OCI-LY7 (cell line): ENCODE results near the gene GSN. TPM values are rescaled to one million over a fixed set of nuclear protein-coding genes. Genes with fewer than 3 reads are reported as not detected.

Experiments used
- BruUV-seq: library from RNA; stranded (reverse); fragments of 400-500 nt; replicated peaks from 2 replicates; lab custom pipeline; 2021; lab: Mats Ljungman, UMichigan
- CTCF ChIA-PET: fragments of 300-600 bp; sonication (Branson Sonifier 250); formaldehyde crosslinking; loops from one replicate; lab custom pipeline; 2022; ENCODE audit warnings: antibody characterized with exemption; ENCODE audit not compliant: unreplicated experiment; lab: Charles Lee
- POLR2A ChIA-PET: fragments of 300-600 bp; sonication (Branson Sonifier 250); formaldehyde crosslinking; loops from one replicate; lab custom pipeline; 2022; ENCODE audit warnings: antibody characterized with exemption; lab: Charles Lee
- DNase-seq: peaks from one replicate; pipeline ENCODE4 v3.0.0-alpha.2; 2015; ENCODE audit warnings: low spot score
- H2AFZ ChIP-seq: fragments of 200-600 bp; sonication (generic), shearing (Covaris generic); 2 replicates; pipeline ENCODE4 v1.6.1; 2014; ENCODE audit warnings: mild to moderate bottlenecking, antibody characterized with exemption, low read length, moderate library complexity
- H3K27ac ChIP-seq: fragments of 200-600 bp; sonication (generic); 2 replicates; pipeline ENCODE4 v1.5.1; 2014; ENCODE audit warnings: mixed run types, low read depth, mild to moderate bottlenecking, moderate library complexity, low read length, inconsistent platforms; ENCODE audit not compliant: poor library complexity, severe bottlenecking
- H3K36me3 ChIP-seq: fragments of 200-600 bp; sonication (generic); 2 replicates; pipeline ENCODE4 v1.6.1; 2014; ENCODE audit warnings: mild to moderate bottlenecking, antibody characterized with exemption, low read length, moderate library complexity, mixed read lengths; ENCODE audit not compliant: insufficient read depth
- H3K4me1 ChIP-seq: fragments of 200-600 bp; sonication (generic); 2 replicates; pipeline ENCODE4 v1.5.1; 2014; ENCODE audit warnings: mild to moderate bottlenecking, low read length; ENCODE audit not compliant: insufficient read depth, poor library complexity, severe bottlenecking
- H3K4me2 ChIP-seq: fragments of 200-600 bp; sonication (generic); 2 replicates; pipeline ENCODE4 v1.6.1; 2014; ENCODE audit warnings: mild to moderate bottlenecking, low read length
- H3K4me3 ChIP-seq: fragments of 200-600 bp; sonication (generic); 2 replicates; pipeline ENCODE4 v1.5.1; 2014; ENCODE audit warnings: mild to moderate bottlenecking, low read depth, low read length; ENCODE audit not compliant: poor library complexity, severe bottlenecking
- H3K79me2 ChIP-seq: fragments of 200-600 bp; sonication (generic); 2 replicates; pipeline ENCODE4 v1.6.1; 2016; ENCODE audit warnings: low read depth, mild to moderate bottlenecking, low read length, moderate library complexity, mixed read lengths; ENCODE audit not compliant: insufficient read depth
- H3K9me2 ChIP-seq: fragments of 200-600 bp; sonication (generic); 2 replicates; pipeline ENCODE4 v1.6.1; 2016; ENCODE audit warnings: mild to moderate bottlenecking, low read length, mixed read lengths; ENCODE audit not compliant: insufficient read depth
- H3K9me3 ChIP-seq: fragments of 200-600 bp; sonication (generic); 2 replicates; pipeline ENCODE4 v1.6.1; 2014; ENCODE audit warnings: mild to moderate bottlenecking, mixed run types, low read length, mixed read lengths
- H4K20me1 ChIP-seq: fragments of 200-600 bp; sonication (generic); 2 replicates; pipeline ENCODE4 v1.6.1; 2014; ENCODE audit warnings: mild to moderate bottlenecking, antibody characterized with exemption, low read length, moderate library complexity, mixed read lengths; ENCODE audit not compliant: insufficient read depth
- EZH2phosphoT487 ChIP-seq: fragments of 200-600 bp; sonication (generic); IDR thresholded peaks from 2 replicates; pipeline ENCODE4 v1.6.1; 2018; ENCODE audit warnings: low read depth, borderline replicate concordance, mild to moderate bottlenecking, mixed run types, antibody characterized with exemption, low read length, moderate library complexity, mixed read lengths
- intact Hi-C: fragments of 100-400 bp; cut with micrococcal nuclease; formaldehyde crosslinking; loops from one replicate; pipeline ENCODE4 v1.10.0; 2022; ENCODE audit not compliant: unreplicated experiment
- total RNA-seq, 2 experiments: library from RNA; depleted of rRNA in 1 of 2; stranded (reverse); fragments of >200 nt in 1 of 2; shearing (Covaris generic) in 1 of 2; gene quantifications; 2 replicates each; pipeline ENCODE4 v1.2.3, GENCODE V29; 2014 to 2022
- TF ChIP-seq, protein P1 (sequence below): fragments of 200-600 bp; sonication (generic); conservative IDR thresholded peaks from 2 replicates; pipeline ENCODE4 v1.5.1; 2014; ENCODE audit warnings: mild to moderate bottlenecking, antibody characterized with exemption, low read length, moderate library complexity, mixed read lengths

GSN gene
- total RNA-seq, 2 experiments from 2014 or later = 13.4 to 16.3 TPM

DNA sequence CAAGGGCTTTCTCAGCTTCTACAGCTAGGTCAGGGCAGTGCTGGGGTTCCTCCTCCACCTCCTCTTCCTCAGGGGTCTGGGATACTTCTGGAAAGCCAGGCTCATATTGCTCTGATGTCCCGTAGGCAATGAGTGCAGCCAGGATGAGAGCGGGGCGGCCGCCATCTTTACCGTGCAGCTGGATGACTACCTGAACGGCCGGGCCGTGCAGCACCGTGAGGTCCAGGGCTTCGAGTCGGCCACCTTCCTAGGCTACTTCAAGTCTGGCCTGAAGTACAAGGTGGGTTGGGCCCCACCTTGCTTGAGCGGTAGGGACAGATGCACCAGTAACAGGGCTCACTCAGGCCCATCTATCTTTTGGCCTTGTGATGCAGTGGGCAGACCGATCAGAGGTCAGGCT lies 34.8 kb downstream of the GSN start:
- intact Hi-C loops = no loop called here
- no peak overlapping the region for H2AFZ ChIP-seq
- CTCF ChIA-PET = interaction anchor here (0.7 kb wide), 1 partner anchor 138 kb away, joined by 3 read pairs; no protein-coding TSS in a partner anchor

DNA sequence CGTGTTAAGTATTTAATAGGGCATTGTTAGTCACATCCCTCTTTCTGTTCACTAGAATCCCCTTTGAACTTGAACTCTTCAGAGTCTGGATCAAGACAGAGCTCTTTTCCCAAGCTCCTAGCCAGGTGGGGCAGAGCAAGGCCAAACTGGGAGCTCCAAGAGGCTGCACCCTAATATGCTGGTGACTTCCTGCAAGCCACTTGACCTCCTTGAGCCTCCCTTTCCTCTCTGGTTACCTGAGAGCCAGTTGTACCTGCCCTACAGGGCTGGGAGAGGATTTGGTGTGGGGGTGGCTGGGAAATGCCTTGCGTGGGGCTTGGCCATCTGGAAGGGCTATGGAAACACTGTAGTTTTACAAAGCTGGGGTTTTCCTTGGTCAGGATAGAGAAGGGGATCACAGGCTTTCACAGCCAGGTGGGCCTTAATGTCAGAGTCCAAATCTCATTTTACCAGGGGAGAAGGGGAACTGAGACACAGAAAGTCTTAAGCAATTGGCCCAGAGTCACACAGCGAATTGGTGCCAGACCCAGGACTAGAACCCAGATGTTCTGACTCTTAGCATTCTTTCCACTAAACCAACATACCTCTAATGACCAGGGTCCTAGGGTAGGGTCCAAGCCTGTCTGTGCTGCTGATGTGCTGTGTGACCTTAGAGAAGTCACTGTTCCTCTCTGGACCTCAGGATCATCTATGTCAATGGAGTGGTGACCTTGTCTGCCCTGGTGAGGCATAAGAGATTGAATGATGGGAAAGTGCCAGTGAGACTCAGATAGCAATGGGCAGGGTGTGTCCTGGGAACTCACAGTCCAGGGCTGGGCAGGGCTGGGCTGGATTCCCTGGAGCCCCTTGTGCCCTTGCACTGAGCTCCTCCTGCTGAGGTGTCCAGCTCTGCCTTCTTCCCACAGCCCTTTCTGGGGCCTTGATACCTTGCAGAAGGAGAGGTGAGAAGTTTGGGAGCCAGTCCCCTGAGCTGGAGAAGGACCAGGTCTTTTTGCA lies 35.8 kb downstream of the GSN start:
- DNase-seq = no peak
- no peaks in the 10 kb centered on the region for H3K9me3 ChIP-seq
- no peak overlapping the region for H3K27ac ChIP-seq
- H2AFZ ChIP-seq = no peak overlapping the region
- intact Hi-C loops = no loop called here
- H3K9me2 ChIP-seq = no peaks in the 10 kb centered on the region
- no peak for TF ChIP-seq EZH2phosphoT487
- TF ChIP-seq, protein P1, sequence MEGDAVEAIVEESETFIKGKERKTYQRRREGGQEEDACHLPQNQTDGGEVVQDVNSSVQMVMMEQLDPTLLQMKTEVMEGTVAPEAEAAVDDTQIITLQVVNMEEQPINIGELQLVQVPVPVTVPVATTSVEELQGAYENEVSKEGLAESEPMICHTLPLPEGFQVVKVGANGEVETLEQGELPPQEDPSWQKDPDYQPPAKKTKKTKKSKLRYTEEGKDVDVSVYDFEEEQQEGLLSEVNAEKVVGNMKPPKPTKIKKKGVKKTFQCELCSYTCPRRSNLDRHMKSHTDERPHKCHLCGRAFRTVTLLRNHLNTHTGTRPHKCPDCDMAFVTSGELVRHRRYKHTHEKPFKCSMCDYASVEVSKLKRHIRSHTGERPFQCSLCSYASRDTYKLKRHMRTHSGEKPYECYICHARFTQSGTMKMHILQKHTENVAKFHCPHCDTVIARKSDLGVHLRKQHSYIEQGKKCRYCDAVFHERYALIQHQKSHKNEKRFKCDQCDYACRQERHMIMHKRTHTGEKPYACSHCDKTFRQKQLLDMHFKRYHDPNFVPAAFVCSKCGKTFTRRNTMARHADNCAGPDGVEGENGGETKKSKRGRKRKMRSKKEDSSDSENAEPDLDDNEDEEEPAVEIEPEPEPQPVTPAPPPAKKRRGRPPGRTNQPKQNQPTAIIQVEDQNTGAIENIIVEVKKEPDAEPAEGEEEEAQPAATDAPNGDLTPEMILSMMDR = no peak
- ChIA-PET POLR2A (no interaction called here), CTCF (interaction anchor here (0.7 kb wide), 1 partner anchor 137 kb away, joined by 3 read pairs; no protein-coding TSS in a partner anchor)
- no peaks in the 10 kb centered on the region for H3K79me2 ChIP-seq
- no peak overlapping the region for H3K4me3 ChIP-seq
- no peak overlapping the region for H3K4me2 ChIP-seq
- H4K20me1 ChIP-seq = no peaks in the 10 kb centered on the region
- no peaks in the 10 kb centered on the region for H3K36me3 ChIP-seq
- H3K4me1 ChIP-seq = peaks cover 3% of the 10 kb centered on the region
- no TSS peak for BruUV-seq

More for the DNA sequence above, 34.8 kb downstream of the GSN start:
- Histone ChIP-seq H3K27ac (no peak overlapping the region), H3K36me3 (no peaks in the 10 kb centered on the region), H3K79me2 (no peaks in the 10 kb centered on the region), H3K9me2 (no peaks in the 10 kb centered on the region), H4K20me1 (no peaks in the 10 kb centered on the region), H3K4me1 (peaks cover 3% of the 10 kb centered on the region), H3K4me2 (no peak overlapping the region), H3K4me3 (no peak overlapping the region), H3K9me3 (no peaks in the 10 kb centered on the region)
- TF ChIP-seq EZH2phosphoT487 = no peak
- TF ChIP-seq, protein P1 = no peak
- POLR2A ChIA-PET = no interaction called here
- no peak for DNase-seq
- no TSS peak for BruUV-seq

DNA sequence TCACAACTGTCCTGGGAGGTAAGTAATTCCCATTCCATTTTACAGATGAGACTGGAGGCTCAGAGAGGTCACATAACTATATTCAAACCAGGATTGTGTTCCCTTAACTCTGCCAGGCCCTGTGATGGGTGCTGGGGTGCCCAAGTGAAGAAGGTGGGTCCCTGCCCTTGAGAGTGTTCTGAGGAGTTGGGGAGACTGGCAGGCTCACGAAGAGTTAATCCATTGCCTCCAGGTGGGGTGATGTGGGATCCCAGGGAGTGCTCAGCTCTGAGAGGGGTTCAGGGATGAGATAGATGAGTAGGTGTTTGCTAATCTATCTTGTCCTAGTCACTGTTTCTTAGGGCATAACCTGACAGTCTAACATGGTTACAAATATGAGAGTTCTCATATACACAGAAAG lies 36.7 kb downstream of the GSN start:
- POLR2A ChIA-PET = no interaction called here
- Histone ChIP-seq H3K4me3 (no peak overlapping the region), H2AFZ (no peak overlapping the region), H3K27ac (no peak overlapping the region), H3K9me2 (no peaks in the 10 kb centered on the region), H3K79me2 (no peaks in the 10 kb centered on the region), H3K36me3 (no peaks in the 10 kb centered on the region), H3K4me1 (no peaks in the 10 kb centered on the region), H3K4me2 (no peak overlapping the region), H3K9me3 (no peaks in the 10 kb centered on the region), H4K20me1 (no peaks in the 10 kb centered on the region)
- intact Hi-C loops = no loop called here
- TF ChIP-seq EZH2phosphoT487 = no peak
- TF ChIP-seq, protein P1 = no peak
- CTCF ChIA-PET = no interaction called here
- DNase-seq = no peak
- no TSS peak for BruUV-seq
